Measurements from ENCODE around the gene NES.

NES gene

DNA sequence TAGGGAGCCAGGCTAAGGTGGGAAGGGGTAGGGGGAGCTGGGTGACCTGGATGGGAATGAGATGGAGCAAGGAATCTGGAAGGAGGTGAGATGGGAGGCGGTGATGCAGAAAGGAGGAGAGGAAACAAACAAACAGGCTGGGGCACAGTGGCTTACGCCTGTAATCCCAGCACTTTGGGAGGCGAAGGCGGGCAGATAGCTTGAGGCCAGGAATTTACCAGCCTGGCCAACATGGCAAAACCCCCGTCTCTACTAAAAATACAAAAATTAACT lies 17.4 kb upstream of the NES start:
- no peak overlapping the region; the same call in 1 of the 2 replicates for H3K27ac ChIP-seq (ENCODE audit: extremely low read depth, low read depth, low read length)
- no peak overlapping the region for H3K4me3 ChIP-seq (ENCODE audit: low read depth, low read length)
- TF ChIP-seq ZNF366 (tag by site-specific recombination; conservative IDR thresholded peaks at IDR 0.05) (peak; percentile 68; the same call in 1 of the 2 replicates), ZBTB17 (tag by site-specific recombination; IDR thresholded peaks at IDR 0.05) (peak; percentile 34), ZNF394 (tag by site-specific recombination; IDR thresholded peaks at IDR 0.05; ENCODE audit: borderline replicate concordance) (no peak), ZNF701 (tag by site-specific recombination; IDR thresholded peaks at IDR 0.05) (no peak), PRDM1 (tag by site-specific recombination; IDR thresholded peaks at IDR 0.05) (no peak), ZNF24 (tag by site-specific recombination; IDR thresholded peaks at IDR 0.05) (no peak), HOXA7 (CRISPR knock-in tag; IDR thresholded peaks at IDR 0.05; ENCODE audit: borderline replicate concordance) (no peak), ZNF223 (tag by site-specific recombination; IDR thresholded peaks at IDR 0.05) (no peak), WT1 (tag by site-specific recombination; IDR thresholded peaks at IDR 0.05) (peak; percentile 70; the same call in 1 of the 2 replicates), ZNF610 (tag by site-specific recombination; IDR thresholded peaks at IDR 0.05; ENCODE audit: borderline replicate concordance) (no peak), ZNF404 (tag by site-specific recombination; IDR thresholded peaks at IDR 0.05) (no peak), EGR2 (tag by site-specific recombination; IDR thresholded peaks at IDR 0.05; ENCODE audit: low read depth) (0 out of 2 replicates have a peak, but pooled peaks have one; percentile 24), ZNF274 (IDR thresholded peaks at IDR 0.05; ENCODE audit: low read length) (no peak), ZNF274 (tag by site-specific recombination; IDR thresholded peaks at IDR 0.05; ENCODE audit: borderline replicate concordance) (no peak), ZNF473 (tag by site-specific recombination; IDR thresholded peaks at IDR 0.05) (no peak), ZNF544 (tag by site-specific recombination; IDR thresholded peaks at IDR 0.05) (no peak), ZNF555 (tag by site-specific recombination; conservative IDR thresholded peaks at IDR 0.05) (no peak), SP7 (tag by site-specific recombination; IDR thresholded peaks at IDR 0.05) (no peak), ZNF623 (tag by site-specific recombination; IDR thresholded peaks at IDR 0.05) (no peak), ZNF214 (tag by site-specific recombination; IDR thresholded peaks at IDR 0.05; ENCODE audit: borderline replicate concordance) (no peak)
- TF ChIP-seq, protein P1, sequence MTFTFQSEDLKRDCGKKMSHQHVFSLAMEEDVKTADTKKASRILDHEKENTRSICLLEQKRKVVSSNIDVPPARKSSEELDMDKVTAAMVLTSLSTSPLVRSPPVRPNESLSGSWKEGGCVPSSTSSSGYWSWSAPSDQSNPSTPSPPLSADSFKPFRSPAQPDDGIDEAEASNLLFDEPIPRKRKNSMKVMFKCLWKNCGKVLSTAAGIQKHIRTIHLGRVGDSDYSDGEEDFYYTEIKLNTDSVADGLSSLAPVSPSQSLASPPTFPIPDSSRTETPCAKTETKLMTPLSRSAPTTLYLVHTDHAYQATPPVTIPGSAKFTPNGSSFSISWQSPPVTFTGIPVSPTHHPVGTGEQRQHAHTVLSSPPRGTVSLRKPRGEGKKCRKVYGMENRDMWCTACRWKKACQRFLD (tag by site-specific recombination; IDR thresholded peaks at IDR 0.05), result no peak
- TF ChIP-seq, protein P2, sequence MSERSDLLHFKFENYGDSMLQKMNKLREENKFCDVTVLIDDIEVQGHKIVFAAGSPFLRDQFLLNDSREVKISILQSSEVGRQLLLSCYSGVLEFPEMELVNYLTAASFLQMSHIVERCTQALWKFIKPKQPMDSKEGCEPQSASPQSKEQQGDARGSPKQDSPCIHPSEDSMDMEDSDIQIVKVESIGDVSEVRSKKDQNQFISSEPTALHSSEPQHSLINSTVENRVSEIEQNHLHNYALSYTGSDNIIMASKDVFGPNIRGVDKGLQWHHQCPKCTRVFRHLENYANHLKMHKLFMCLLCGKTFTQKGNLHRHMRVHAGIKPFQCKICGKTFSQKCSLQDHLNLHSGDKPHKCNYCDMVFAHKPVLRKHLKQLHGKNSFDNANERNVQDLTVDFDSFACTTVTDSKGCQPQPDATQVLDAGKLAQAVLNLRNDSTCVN (tag by site-specific recombination; optimal IDR thresholded peaks at IDR 0.05), result no peak
- TF ChIP-seq, protein P3, sequence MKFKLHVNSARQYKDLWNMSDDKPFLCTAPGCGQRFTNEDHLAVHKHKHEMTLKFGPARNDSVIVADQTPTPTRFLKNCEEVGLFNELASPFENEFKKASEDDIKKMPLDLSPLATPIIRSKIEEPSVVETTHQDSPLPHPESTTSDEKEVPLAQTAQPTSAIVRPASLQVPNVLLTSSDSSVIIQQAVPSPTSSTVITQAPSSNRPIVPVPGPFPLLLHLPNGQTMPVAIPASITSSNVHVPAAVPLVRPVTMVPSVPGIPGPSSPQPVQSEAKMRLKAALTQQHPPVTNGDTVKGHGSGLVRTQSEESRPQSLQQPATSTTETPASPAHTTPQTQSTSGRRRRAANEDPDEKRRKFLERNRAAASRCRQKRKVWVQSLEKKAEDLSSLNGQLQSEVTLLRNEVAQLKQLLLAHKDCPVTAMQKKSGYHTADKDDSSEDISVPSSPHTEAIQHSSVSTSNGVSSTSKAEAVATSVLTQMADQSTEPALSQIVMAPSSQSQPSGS (tag by site-specific recombination; IDR thresholded peaks at IDR 0.05; ENCODE audit: low read depth), result no peak
- TF ChIP-seq, protein P4, sequence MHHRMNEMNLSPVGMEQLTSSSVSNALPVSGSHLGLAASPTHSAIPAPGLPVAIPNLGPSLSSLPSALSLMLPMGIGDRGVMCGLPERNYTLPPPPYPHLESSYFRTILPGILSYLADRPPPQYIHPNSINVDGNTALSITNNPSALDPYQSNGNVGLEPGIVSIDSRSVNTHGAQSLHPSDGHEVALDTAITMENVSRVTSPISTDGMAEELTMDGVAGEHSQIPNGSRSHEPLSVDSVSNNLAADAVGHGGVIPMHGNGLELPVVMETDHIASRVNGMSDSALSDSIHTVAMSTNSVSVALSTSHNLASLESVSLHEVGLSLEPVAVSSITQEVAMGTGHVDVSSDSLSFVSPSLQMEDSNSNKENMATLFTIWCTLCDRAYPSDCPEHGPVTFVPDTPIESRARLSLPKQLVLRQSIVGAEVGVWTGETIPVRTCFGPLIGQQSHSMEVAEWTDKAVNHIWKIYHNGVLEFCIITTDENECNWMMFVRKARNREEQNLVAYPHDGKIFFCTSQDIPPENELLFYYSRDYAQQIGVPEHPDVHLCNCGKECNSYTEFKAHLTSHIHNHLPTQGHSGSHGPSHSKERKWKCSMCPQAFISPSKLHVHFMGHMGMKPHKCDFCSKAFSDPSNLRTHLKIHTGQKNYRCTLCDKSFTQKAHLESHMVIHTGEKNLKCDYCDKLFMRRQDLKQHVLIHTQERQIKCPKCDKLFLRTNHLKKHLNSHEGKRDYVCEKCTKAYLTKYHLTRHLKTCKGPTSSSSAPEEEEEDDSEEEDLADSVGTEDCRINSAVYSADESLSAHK (tag by site-specific recombination; IDR thresholded peaks at IDR 0.05), result no peak
- TF ChIP-seq, protein P5, sequence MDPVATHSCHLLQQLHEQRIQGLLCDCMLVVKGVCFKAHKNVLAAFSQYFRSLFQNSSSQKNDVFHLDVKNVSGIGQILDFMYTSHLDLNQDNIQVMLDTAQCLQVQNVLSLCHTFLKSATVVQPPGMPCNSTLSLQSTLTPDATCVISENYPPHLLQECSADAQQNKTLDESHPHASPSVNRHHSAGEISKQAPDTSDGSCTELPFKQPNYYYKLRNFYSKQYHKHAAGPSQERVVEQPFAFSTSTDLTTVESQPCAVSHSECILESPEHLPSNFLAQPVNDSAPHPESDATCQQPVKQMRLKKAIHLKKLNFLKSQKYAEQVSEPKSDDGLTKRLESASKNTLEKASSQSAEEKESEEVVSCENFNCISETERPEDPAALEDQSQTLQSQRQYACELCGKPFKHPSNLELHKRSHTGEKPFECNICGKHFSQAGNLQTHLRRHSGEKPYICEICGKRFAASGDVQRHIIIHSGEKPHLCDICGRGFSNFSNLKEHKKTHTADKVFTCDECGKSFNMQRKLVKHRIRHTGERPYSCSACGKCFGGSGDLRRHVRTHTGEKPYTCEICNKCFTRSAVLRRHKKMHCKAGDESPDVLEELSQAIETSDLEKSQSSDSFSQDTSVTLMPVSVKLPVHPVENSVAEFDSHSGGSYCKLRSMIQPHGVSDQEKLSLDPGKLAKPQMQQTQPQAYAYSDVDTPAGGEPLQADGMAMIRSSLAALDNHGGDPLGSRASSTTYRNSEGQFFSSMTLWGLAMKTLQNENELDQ (tag by site-specific recombination; IDR thresholded peaks at IDR 0.05; ENCODE audit: low read depth), result no peak
- TF ChIP-seq, protein P6, sequence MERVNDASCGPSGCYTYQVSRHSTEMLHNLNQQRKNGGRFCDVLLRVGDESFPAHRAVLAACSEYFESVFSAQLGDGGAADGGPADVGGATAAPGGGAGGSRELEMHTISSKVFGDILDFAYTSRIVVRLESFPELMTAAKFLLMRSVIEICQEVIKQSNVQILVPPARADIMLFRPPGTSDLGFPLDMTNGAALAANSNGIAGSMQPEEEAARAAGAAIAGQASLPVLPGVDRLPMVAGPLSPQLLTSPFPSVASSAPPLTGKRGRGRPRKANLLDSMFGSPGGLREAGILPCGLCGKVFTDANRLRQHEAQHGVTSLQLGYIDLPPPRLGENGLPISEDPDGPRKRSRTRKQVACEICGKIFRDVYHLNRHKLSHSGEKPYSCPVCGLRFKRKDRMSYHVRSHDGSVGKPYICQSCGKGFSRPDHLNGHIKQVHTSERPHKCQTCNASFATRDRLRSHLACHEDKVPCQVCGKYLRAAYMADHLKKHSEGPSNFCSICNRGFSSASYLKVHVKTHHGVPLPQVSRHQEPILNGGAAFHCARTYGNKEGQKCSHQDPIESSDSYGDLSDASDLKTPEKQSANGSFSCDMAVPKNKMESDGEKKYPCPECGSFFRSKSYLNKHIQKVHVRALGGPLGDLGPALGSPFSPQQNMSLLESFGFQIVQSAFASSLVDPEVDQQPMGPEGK (tag by site-specific recombination; IDR thresholded peaks at IDR 0.05), result no peak
- TF ChIP-seq, protein P7, sequence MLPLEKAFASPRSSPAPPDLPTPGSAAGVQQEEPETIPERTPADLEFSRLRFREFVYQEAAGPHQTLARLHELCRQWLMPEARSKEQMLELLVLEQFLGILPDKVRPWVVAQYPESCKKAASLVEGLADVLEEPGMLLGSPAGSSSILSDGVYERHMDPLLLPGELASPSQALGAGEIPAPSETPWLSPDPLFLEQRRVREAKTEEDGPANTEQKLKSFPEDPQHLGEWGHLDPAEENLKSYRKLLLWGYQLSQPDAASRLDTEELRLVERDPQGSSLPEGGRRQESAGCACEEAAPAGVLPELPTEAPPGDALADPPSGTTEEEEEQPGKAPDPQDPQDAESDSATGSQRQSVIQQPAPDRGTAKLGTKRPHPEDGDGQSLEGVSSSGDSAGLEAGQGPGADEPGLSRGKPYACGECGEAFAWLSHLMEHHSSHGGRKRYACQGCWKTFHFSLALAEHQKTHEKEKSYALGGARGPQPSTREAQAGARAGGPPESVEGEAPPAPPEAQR (tag by site-specific recombination; IDR thresholded peaks at IDR 0.05), result no peak
- H3K9me3 ChIP-seq (ENCODE audit: control insufficient read depth, insufficient read depth, low read depth, low read length), result no peaks in the 10 kb centered on the region
- H3K36me3 ChIP-seq (ENCODE audit: control insufficient read depth in 2 of 2, insufficient read depth in 1 of 2, low read length in 2 of 2), result peaks cover 0 to 15% of the 10 kb centered on the region in 2 experiments; a peak in 1 of 3 replicates
- H3K4me1 ChIP-seq (ENCODE audit: control insufficient read depth, insufficient read depth, low read length), result peaks cover 16% of the 10 kb centered on the region
- ChIA-PET CTCF (interaction anchor here (0.8 to 20.0 kb wide), 7 partner anchors 12 to 195 kb away, joined by 3 to 579 read pairs (median 136); partner anchors contain the start of genes CRABP2, ISG20L2, METTL25B and NES), POLR2A (interaction anchor here (0.6 to 1.6 kb wide), 3 partner anchors 9 to 53 kb away, joined by 3 to 7 read pairs (median 4); partner anchors contain the start of genes ISG20L2 and METTL25B)

Measured in HEK293 (cell line).